Fibroblast of the aortic adventitia (primary cell): ENCODE data around the gene CHD2. TPM values are rescaled to one million over a fixed set of nuclear protein-coding genes. Genes with fewer than 3 reads are reported as not detected.

Source experiments
- DNase-seq: peaks from one replicate; pipeline ENCODE4 v3.0.0-alpha.2; 2010; ENCODE audit warnings: low read depth
- H3K4me3 ChIP-seq: 2 replicates; pipeline ENCODE4 v1.5.1; 2011; ENCODE audit warnings: low read depth, mild to moderate bottlenecking, control low read depth, low read length, moderate library complexity
- CTCF ChIP-seq: IDR thresholded peaks from 2 replicates; pipeline ENCODE4 v1.5.1; 2011; ENCODE audit warnings: mild to moderate bottlenecking, low read length, control low read depth, inconsistent platforms; ENCODE audit not compliant: insufficient read depth
- total RNA-seq: library from RNA; depleted of rRNA; stranded (reverse); fragments of >200 nt; gene quantifications from 2 replicates; pipeline ENCODE4 v1.2.3, GENCODE V29; 2012; ENCODE audit warnings: low replicate concordance

The CHD2 gene
- total RNA-seq, 1 donor = 83.7 TPM

DNA sequence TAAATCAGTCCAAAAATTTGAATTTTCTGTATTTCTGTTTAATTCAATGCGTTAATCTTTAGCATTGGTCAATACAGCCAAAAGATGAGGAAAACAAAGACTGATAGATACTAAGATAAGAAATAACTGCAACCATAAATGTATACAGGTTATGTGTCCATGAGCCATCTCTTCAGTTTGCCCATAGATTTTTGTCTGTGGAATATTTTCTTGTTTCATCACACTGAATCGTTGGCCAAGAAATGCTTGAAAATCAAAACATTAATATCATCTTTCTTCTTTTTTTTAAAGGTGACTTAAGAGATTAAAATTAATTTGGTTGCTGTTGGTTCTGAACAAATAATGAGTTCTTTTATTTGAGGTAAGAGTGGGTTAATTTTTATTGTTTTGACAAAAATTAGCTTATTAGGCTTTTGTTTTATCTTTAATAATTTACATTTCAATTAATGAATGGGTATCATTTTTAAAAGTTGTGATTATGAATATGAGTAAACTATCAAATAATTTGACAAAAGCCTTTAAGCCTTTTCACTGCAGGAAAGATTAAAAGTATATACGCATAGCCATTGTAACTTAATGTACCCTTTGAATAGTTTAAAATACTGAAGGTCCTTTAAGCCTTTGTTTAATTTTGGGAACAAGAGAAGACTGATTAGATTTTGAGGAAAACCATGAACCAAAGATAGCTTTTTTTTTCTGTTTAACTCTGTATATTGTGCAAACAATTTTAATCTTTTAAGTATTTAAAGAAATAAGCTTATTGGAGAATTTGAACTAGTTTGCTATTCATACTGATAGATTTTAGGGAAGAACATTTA, 14.7 kb upstream of the CHD2 start:
- TF ChIP-seq CTCF = no peak
- H3K4me3 ChIP-seq = peak overlapping the region; percentile 69
- DNase-seq = peak; percentile 53

- peak; percentile 29 for DNase-seq
- no peak for TF ChIP-seq CTCF
- peak overlapping the region; percentile 69 for H3K4me3 ChIP-seq
These were observed 14.0 kb upstream of the CHD2 start for GRCh38 chr15:92886042-92886537.

- TF ChIP-seq CTCF = no peak
- peak; percentile 16 for DNase-seq
- H3K4me3 ChIP-seq = peak overlapping the region; percentile 1
These were observed 13.3 kb upstream of the CHD2 start for GRCh38 chr15:92886815-92887214.

- H3K4me3 ChIP-seq = peak overlapping the region; percentile 26
- DNase-seq = no peak
- TF ChIP-seq CTCF = no peak
These were observed 12.3 kb upstream of the CHD2 start for GRCh38 chr15:92887869-92888268.

GRCh38 chr15:92889390-92890107, 10.6 kb upstream of the CHD2 start:
- TF ChIP-seq CTCF = no peak
- H3K4me3 ChIP-seq = no peak overlapping the region
- peak; percentile 18 for DNase-seq

- H3K4me3 ChIP-seq = no peak overlapping the region
- peak; percentile 3 for DNase-seq
- TF ChIP-seq CTCF = no peak
These were observed 8.5 kb upstream of the CHD2 start for GRCh38 chr15:92891533-92892200.
